ENCODE data around the gene FOXA2.

Gene FOXA2

DNA sequence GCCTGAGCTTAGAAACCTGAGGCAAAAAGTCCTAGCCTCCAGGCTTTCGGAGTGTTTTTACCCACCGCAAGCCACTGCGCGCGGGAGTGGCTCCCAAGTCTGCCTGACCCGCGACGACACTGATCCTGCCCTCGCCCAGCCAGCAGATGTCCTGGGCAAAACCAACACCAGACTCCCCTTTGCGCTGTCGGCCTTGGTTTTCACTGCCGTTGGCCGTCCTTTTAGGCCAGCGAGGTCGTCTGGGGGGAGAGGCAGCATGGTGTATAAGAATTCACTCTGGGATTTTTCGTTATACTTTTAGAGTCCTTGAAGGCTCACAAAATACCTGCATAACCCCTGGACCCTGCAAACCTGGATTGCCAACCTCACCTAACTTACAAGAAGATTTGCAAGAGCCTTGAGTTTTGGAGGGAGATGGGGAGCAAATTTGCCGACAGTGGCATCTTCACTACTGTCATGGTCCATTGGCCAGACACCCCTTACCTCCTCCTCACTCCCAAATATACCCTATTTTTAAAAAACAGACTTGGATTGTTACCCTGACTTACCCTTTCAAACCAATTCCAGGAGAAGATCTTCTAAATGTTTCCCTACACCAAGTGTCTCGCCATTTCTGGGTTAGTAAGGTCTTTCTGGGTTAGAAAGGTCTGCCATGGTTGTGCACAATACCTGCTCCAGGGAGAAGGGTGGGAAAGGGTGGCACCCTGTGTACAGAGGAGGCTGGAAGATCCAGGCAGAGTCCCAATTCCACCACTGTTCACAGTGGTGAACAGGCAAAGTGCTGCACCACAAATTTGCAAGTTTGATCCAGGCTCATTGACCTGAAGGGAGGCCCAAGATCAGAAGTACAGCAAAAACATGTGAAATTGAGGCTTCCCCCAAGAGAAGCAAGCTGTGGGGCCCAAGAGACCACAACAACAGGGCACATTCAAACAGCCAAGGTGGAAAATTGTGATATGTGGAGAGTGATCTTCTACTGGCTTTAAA lies 4.4 kb downstream of the FOXA2 start:
- TF ChIP-seq, protein P1, sequence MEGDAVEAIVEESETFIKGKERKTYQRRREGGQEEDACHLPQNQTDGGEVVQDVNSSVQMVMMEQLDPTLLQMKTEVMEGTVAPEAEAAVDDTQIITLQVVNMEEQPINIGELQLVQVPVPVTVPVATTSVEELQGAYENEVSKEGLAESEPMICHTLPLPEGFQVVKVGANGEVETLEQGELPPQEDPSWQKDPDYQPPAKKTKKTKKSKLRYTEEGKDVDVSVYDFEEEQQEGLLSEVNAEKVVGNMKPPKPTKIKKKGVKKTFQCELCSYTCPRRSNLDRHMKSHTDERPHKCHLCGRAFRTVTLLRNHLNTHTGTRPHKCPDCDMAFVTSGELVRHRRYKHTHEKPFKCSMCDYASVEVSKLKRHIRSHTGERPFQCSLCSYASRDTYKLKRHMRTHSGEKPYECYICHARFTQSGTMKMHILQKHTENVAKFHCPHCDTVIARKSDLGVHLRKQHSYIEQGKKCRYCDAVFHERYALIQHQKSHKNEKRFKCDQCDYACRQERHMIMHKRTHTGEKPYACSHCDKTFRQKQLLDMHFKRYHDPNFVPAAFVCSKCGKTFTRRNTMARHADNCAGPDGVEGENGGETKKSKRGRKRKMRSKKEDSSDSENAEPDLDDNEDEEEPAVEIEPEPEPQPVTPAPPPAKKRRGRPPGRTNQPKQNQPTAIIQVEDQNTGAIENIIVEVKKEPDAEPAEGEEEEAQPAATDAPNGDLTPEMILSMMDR (IDR thresholded peaks at IDR 0.05; ENCODE audit: low read length, missing control alignments), result no peak
- DNase-seq (ENCODE audit: low read depth), result no peak
- no peak overlapping the region for H3K4me3 ChIP-seq (replicated peaks; ENCODE audit: low read depth, low read length)

DNA sequence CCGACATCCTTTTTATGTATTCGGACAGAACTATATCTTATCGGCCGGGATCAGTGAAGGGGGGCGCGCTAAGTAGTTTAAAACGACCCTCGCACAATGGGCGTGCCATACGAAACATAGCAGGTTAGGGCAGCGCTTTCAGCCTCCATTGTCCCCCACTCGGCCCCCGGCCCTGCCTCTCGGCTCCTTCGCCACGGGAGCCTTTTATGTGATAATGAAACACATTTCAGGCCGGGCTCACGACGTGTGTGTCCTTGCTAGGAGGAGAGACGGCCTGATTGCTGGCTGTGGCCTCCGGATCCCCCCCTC lies 5.3 kb downstream of the FOXA2 start:
- H3K4me3 ChIP-seq (replicated peaks; ENCODE audit: low read depth, low read length), result no peak overlapping the region
- TF ChIP-seq, protein P1 (IDR thresholded peaks at IDR 0.05; ENCODE audit: low read length, missing control alignments), result no peak

DNA sequence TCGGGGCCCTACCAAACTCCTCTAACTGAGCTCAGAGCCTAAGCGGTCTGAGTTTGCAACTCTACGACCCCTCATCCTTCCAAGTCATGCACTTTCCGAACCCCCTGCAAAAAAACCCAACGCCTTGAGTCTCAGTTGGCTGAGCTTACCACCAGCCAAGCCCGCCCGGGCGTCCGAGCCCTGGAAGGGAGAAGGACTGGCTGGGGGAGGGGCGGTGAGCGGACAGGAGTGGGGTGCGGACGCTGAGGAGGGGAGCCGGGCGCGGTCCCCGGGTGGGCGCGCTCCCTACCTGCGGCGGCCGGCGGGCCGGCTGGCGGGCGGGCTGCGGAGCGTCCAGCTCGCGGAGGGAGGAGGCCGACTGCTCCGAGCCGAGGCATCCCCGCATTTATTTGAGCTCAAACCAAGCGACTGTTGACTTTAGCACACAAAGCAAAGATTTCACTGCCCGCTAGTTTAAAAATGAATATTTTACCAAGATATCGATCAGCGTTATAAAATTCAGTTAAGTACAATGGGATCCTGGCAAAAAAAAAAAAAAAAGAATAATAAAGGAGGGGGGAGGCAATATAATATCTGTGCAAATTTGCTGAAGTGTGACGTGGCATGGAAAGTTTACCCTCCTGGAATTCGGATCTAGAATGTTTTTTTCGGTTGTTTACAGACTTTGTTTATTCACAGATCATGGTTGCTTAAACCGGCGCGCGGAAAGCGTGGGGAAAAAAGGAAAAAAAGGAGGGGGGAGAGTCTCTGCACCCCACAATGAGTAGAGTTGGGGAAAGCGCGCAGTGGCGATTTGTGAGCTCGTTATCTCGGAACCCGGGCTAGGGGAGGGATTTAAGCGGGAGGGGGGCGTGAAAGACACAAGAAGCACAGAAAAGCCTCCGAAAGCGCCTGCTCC lies 5.9 kb downstream of the FOXA2 start:
- DNase-seq (ENCODE audit: low read depth), result no peak
- TF ChIP-seq, protein P1 (IDR thresholded peaks at IDR 0.05; ENCODE audit: low read length, missing control alignments), result no peak
- no peak overlapping the region for H3K4me3 ChIP-seq (replicated peaks; ENCODE audit: low read depth, low read length)

More for the DNA sequence above, 5.3 kb downstream of the FOXA2 start:
- no peak for DNase-seq (ENCODE audit: low read depth)

DNA sequence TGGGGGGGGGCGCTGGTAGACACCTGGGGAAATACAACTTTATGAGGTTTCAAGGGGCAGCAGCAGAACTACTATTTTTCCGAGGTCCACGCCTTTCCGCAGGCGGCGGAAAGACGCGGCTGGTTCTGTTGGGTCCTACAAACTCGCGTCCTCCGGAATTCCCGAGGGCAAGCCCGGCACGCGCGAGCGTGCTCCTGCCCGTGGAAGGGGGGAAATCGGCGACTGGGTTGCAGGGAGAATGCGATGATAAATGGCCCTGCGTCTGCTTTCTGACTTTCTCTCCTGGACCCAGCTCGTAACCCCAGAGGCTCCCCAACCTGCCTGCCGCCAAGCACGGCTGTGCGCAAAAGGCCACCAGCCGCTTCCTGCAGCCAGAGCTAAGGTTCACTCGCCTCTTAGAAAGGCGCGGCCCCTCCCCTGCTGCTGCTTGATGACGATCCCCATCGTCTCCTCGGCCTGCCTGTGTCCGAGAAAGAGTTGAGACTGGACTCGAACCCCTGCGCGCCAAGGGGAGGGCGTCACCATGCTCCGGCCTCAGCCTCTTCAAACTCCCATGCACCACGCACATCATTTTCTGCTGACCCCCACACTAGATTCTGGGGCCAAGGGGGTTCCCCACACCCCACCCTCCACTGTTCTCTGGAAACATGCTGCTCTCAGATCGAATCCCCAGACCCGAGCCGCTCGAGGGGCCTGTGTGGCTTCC lies 6.7 kb downstream of the FOXA2 start:
- H3K4me3 ChIP-seq (replicated peaks; ENCODE audit: low read depth, low read length), result no peak overlapping the region
- DNase-seq (ENCODE audit: low read depth), result no peak
- TF ChIP-seq, protein P1 (IDR thresholded peaks at IDR 0.05; ENCODE audit: low read length, missing control alignments), result no peak

DNA sequence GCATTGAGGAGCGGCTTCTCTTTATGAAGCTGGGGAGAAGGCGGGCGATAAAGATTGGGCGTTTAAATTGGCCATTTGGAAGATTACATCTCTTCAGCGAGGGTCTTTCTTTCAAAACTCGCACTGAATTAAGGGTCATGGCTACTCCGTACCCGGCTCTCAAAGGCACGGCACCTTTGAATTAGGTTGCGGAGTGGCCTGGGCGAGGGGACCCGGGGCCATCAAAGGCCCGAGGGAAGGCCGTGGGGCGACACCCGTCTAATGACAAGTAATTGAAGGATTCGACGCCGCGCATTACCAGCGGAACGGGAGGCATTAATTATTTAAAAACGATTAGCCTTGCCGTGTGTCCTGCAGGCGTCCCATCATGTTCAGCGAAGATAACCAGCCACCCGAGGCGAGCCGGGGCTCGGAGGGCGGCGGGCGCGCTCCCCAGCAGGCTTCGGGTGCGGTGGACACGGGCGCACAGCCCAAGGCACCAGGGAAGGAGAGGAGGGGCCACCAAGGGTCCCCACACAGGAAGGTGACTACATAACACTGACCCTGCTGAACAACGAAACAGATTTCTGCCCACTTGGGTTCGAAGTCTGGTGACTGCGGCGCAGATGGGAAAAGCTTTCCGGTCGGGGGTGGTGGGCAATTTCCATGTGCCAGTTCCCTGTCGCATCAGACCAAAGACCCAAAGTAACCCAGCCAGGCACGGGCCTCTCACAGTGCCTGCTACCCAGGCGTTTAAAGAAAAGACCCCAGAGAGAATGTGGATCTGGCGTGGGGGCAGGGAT lies 7.4 kb downstream of the FOXA2 start:
- H3K4me3 ChIP-seq (replicated peaks; ENCODE audit: low read depth, low read length), result no peak overlapping the region
- DNase-seq (ENCODE audit: low read depth), result no peak
- TF ChIP-seq, protein P1 (IDR thresholded peaks at IDR 0.05; ENCODE audit: low read length, missing control alignments), result no peak

DNA sequence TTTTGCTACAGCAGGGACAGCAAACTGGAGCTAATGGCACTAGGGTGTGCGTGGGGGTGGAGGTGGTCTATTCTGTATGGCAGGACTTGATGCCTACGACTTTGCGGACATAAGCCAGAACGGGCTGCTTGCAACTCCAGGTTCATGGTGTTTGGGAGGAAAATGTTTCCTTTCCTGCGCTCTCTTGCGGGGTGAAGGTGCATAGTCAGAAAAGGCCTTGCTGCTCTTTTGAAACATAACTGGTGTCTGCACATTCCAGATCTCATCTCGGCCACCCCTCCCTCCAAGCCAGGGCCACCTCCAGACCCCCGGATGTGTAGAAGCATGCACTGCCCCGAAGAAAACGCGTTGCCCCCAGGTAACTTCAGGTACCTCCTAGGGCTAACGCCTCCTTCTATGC lies 8.1 kb downstream of the FOXA2 start:
- no peak for DNase-seq (ENCODE audit: low read depth)
- TF ChIP-seq, protein P1 (IDR thresholded peaks at IDR 0.05; ENCODE audit: low read length, missing control alignments), result no peak
- no peak overlapping the region for H3K4me3 ChIP-seq (replicated peaks; ENCODE audit: low read depth, low read length)
